ENCODE results near the gene DACH1.
"Not testable (repeated sequence)": the region's sequence is repeated elsewhere in the genome, so short reads cannot be mapped to it uniquely, and the experiment has no call there.

The DACH1 gene

GRCh38 chr13:71867131-71867814 is at the start of gene DACH1:
DACH1 (minus strand) TSS chr13:71867204.
- FAIRE-seq: peak; percentile 94

DNA sequence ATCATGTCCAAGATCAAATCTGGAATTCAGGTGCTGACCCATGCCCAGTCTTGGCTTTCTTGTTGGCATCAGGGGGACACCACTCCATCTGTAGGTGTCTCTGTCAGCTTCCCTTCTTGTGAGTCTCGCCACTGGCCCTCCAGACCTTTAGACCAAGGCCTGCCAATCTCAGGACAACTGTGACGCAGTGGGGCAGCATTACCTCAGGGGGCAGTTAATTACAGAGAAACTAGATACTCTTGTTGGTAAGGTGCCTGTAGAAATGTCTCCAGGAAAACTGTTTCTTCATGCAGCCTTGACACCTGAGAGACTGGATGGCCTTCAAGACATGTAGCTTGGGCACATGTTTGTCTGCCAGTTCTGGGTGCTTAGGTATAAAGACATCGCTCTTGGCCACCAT is 46.7 kb upstream of the DACH1 start:
- FAIRE-seq: no peak

DNA sequence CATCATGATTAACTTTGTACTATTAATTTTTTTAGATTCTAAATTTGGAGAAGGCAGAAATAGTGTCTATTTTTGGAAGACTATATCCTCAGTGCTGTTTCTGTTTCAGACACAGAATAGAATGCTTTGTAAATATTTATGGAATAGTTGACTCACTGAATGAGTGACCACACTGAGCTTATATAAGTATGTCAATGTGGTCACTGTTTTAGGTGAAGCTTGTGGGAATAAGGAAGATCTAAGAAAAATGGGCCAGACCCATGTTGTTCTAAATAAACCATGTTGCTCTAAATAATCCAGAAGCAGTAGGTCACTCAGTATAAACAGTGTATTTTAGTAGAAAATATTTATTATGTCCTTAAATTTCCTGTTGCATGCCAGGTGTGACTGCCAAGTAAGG is 45.5 kb upstream of the DACH1 start:
- FAIRE-seq: no peak

GRCh38 chr13:71906448-71906847 is 39.4 kb upstream of the DACH1 start:
- FAIRE-seq: no peak

GRCh38 chr13:71902676-71903075 is 35.7 kb upstream of the DACH1 start:
- no peak for FAIRE-seq

GRCh38 chr13:71893506-71893905 is 26.5 kb upstream of the DACH1 start:
- FAIRE-seq: not testable (repeated sequence)

DNA sequence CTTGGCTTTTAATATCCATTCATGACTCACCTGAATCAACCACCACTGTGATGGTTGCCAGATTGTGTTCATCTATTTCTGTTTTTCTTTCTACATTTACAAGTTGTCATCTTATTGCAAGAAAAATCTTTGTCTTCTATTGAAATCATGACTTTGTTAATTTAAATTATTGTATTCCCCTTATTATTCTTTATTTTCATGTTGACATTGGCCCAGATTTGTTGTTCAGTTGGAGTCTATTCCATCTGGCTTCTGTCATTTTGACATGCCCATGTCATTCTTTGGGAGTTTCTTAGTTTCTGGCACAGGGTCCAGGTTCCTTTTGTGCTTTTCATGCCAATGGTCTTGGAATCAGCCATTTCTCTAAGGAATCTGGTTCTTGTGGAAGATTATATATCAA is 19.9 kb upstream of the DACH1 start:
- no peak for FAIRE-seq

DNA sequence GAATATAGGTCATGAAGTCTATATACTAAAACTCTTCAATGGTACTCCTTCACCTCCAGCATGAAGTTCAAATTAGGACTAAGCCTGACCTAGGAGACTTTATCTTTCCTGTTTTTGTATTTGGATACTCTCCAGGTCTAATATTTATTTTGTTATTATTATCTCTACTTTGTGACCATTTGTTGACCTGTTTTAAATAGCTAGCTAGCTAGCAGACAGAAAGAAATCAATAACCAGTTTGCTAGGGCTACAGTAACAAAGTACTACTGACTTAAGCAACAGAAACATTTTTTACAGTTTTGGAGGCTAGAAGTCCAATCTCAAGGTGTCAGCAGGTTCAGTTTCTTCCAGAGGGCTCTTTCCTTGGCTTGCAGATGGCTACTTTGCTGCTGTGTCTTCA is 15.1 kb upstream of the DACH1 start:
- FAIRE-seq: no peak

DNA sequence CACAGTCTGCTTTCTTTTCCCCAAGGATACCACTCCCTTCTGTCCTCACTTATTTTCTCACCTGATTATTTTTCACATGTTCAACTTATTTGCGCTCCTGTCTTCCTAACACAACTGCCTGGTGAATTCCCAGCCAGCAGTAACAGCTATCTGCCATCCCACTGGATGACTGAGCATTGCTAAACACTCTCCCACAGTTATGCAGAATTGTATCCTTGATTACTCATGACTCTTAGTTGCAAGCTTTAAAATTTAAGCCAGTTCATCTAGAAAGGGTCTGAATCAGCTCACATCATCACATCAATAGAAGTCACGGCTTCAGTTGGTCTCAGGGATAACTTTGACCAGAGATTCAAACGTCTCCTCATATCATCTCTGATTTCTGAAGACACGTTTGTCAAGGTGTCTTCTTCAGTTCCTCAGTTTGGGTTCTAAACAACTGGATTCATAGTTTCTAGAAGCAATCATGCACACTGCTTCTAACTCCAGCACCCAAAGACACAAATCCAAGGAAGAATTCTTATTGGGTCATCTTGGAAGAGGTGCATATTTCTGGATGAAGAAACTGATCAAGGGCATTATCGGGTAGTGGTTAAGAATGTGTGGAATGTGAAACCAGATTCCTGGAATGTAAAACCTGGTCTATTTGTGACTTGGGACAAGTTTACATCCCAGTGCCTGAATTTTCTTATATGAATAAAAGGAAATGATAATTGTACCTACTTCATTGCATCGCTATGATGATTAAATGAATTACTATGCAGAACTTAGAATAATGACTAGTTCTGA is 13.9 kb upstream of the DACH1 start:
- FAIRE-seq: no peak

GRCh38 chr13:71879808-71880344 is 12.9 kb upstream of the DACH1 start:
- no peak for FAIRE-seq

DNA sequence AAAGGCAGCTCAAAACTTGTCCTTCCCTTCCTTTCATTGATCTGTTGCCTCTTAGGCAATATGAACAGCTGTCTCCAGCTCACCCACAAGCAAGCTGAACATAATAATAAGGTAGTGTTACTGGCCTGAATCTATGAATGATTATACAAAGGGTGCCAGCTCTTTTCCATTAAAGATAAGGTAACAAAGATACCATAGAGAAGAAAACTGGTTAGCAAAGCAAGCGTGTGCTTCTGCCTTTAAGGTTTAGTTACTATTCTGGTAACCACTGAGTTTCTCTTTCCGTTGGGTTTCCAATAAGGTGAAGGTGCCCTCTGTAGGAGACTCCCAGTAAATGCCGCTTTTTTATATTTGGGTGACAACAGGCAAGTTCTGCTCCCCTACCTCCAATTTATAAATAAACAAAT is 12.1 kb upstream of the DACH1 start:
- FAIRE-seq: peak; percentile 85

GRCh38 chr13:71877256-71877653 is 10.3 kb upstream of the DACH1 start:
- no peak for FAIRE-seq

DNA sequence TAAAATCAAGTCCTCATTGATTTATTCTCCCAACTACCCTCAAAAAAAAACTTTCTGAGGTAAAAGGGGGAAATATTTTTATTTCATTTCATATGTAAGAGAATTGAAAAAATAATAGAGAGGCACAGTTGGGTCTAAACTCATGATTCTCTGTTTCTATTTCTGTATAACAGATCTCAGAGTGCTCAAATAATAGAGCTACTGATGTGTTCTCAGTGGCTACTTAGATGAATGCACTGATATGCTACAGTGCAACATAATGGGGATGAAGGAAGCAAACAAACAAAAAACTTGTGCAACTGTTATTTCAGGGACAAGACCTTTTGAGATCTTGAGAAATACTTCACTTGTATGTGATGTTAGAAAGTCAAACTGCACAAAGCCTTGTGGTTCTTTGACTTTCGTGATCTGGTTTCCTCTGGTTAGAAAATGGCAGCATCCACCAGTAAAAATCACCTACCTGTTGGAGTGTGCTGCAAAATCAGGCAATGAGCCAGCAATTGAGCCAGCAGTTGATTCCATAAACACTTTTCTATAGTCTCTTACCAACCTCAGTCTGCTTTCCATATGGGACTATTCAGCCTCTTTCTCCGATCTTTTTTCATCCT is 9.7 kb upstream of the DACH1 start:
- FAIRE-seq: no peak

DNA sequence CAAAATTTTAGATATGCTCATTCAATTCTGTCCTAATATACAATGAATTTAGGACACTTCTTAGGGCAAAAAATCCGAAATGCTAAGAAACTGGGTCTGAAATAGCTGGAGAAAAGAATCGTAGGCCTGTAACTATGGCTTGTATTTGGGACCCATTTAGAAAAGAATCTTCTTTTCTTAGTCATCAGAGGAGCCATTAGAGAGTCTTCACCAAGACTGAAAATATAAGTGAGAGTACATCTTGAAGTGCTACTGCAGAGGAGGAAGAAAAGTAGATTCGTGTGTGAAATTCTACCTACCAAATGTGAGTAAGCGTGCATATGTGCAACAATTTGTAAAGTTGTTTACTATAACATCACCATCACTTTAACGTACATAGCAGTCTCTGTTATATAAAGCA is 8.8 kb upstream of the DACH1 start:
- no peak for FAIRE-seq

DNA sequence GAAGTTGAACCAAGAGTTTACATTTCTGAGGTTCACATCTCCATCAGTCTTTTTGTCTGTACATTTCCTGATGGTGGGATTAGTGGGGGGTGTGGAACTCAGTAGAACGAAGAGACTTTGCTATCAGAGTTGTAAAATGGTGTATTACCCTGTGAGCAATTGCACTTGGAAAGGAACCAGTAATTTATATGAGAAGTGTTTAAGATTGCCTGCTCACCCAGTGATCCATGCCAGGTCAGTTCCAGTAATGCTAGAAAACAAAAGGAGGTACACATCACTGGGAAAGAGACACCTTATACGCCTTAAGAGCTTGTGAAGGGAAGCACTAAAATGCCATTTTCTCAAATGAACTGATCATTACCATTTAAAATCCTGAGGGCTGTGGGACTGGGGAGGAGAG is 7.5 kb upstream of the DACH1 start:
- FAIRE-seq: no peak

GRCh38 chr13:71873418-71874247 is 6.6 kb upstream of the DACH1 start:
- FAIRE-seq: peak; percentile 58

DNA sequence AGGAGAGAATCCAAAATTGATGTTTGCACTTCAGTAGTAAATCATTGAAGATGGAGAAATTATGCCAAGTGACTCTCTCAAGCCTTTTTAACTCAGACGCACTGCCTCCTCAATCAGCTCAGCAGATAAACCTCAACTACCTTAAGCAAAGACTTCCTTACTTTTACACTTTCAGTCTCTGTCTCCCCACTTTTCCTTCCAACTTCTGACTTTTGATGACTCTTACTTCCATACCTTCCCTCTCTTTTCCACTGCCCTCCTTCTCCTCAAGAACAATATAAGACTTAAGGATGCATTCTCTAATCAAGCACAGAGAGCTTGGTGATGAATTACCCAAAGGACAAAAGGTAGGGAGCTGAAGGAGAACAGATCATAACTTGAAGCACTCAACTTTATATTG is 4.8 kb upstream of the DACH1 start:
- FAIRE-seq: no peak

GRCh38 chr13:71871176-71871754 is 4.3 kb upstream of the DACH1 start:
- no peak for FAIRE-seq

- FAIRE-seq: no peak
Observed at GRCh38 chr13:71870100-71870499, 3.1 kb upstream of the DACH1 start.

DNA sequence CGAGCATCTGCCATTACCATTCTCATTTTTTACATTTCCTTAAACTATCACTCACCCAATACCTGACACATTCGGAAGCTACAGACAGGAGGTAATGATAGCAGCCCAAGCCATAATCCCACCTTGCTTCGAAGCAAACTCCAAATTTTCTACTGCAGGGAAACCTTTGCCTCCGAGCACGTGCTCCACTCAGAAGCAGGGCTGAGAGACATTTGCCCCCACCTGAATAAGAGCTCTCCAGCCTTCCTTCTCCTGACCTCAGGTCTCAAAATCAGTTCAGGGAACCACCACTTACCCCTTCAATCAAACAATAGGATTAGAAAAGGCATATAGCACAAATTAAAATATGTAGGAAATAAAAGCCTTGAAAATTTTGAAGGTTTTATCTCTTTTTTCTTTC is 2.3 kb upstream of the DACH1 start:
- FAIRE-seq: no peak

DNA sequence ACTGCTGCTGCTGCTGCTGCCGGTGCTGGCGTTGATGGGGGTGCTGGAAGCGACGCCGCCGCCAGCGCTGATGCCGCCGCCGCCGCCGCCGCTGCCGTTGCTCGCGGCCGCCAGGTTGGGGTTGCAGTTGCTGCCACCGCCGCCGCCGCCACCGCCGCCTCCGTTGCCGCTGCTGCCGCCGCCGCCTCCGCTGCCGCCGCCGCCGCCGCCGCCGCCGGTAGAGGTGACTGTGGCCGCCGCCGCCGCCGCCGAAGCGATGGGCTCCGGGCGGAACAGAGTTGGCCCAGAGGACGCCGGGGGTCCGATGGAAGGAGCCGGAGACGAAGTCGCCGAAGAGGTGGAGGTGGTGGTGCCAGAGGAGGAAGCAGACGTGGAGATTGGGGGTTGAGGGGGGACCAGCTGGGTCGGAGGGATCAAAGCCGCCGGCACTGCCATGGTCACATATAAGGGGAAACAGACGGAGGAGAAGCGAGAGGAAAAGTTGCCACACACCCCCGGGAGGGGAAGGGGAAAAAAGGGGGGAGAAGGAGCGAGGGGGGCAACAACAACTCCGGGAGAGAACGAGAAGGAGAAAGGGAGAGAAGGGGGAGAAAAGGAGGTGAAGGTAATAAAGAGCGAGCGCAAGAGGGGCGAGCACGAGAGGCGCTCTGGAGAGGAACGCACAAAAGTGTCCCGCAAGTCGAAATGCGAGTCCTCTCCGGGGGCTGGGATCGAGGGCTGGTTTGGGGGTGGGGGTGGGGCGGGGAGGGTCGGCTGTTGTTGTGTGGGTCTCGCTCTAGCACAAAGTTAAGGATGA is 471 bp downstream of the DACH1 start:
- no peak for FAIRE-seq

Measured in endometrium (tissue), 2 donors.